Skeletal muscle cell (primary cell): ENCODE measurements around the gene GTPBP6.

Experiments used
- DNase-seq: peaks from one replicate; pipeline ENCODE4 v3.0.0-alpha.2; 2010; ENCODE audit warnings: low read depth
- H3K4me3 ChIP-seq: 2 replicates; pipeline ENCODE4 v1.5.1; 2011; ENCODE audit warnings: low read depth, mild to moderate bottlenecking, control low read depth, low read length, moderate library complexity

GTPBP6 gene

GRCh38 chrX:318739-319578 lies at the start of gene GTPBP6:
Gene GTPBP6, minus strand, starts transcription at chrX:318796. Its CDS starts 9 bp downstream, at chrX:318787.
- peak; percentile 99 for DNase-seq
- H3K4me3 ChIP-seq, result peak within 1 kb of the TSS; percentile 96

- no peak for DNase-seq
- no peak overlapping the region for H3K4me3 ChIP-seq
Measured at GRCh38 chrX:367866-368265, 49.3 kb upstream of the GTPBP6 start.

DNA sequence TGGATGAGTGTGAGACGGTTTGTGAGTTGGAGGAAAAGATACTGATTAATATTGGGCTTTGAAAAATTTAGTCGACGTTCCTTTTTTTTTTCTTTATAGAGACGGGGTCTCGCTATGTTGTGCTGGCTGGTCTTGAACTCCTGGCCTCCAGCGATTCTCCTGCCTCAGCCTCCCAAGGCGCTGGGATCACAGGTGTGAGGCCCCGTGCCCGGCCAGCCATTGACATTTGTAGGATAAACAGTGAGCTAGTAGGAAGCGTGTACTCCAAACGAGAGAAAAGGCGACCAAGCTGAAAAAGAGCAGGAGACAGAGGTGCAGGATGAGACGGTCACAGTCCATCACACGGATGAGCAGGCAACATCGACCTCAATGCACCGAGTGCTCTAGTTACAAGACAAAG lies 48.8 kb upstream of the GTPBP6 start:
- DNase-seq, result no peak
- H3K4me3 ChIP-seq, result no peak overlapping the region

- DNase-seq, result no peak
- no peak overlapping the region for H3K4me3 ChIP-seq
Measured at GRCh38 chrX:363621-364375, 45.2 kb upstream of the GTPBP6 start.

- no peak for DNase-seq
- no peak overlapping the region for H3K4me3 ChIP-seq
Measured at GRCh38 chrX:362937-363620, 44.5 kb upstream of the GTPBP6 start.

GRCh38 chrX:362351-362750 lies 43.8 kb upstream of the GTPBP6 start:
- DNase-seq, result no peak
- no peak overlapping the region for H3K4me3 ChIP-seq

DNA sequence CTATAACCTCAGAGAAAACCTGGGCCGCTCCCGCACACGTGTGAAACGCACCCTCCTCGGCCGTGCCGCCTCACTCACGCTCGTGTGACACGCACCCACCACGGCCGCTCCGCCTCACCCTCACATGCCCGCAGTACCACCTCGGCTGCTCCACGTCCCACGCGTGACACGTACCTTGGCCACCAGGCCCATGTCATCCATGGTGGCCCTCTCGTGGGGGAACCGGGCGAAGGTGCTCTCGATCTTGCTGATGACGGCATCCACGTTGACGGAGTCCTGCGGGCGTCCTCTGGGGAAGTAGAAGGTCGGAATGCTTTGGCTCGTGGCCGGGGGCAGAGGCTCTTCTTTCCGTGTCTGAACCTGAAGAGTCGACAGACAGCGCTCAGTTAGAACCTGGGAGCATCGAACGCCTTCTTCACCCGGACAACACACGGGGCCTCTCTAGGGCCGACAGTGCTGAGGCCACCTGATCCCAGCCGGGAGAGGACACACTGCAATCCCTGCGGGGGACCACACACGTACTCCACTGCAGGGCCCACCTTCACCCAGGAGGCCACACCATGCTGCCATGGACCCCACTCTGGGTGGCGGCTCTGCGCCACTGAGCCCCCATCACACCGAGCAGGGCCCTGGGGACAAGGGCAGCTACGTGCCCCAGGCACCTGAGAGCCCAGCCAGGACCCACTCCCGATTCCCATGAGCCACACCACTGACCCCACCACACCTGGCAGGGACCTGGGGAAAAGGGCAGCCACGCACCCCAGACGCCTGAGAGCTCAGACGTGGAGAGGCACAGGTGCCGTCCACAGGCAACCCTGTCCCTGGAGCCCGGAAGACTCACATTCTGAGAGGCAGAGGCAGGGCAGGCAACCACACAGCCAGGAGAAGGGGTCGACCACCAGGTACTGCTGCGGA lies 42.9 kb upstream of the GTPBP6 start:
- H3K4me3 ChIP-seq, result no peak overlapping the region
- DNase-seq, result no peak

DNA sequence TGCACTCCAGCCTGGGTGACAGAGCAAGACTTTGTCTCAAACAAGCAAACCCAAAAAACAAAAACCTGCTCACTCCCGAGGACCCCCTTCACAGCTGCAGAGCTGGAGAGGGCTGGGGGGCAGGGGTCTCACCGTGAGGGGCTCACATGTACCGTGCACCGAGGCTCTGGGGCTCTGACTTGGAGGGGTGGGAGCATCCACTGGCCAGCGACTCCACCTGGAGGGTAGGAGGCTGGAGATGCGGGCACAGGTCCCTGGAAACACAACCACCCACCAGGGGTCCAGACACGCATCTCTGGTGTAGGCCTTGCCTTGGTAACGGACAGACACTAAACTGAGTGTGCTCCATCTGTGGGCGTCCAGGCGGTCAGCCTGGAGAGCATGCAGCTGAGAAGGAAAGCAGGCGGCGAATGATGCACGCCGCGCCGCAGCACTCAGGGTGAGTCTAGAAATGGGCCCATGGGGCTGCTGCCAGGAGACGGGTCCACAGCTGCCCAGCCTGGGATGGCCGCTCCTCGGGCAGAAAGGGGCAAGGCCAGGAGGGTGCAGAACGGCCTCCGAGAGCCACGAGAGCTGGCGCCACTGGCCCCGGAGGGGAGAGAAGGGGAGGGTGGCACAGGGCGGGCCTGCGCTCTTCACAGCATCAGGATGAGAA lies 42.0 kb upstream of the GTPBP6 start:
- no peak overlapping the region for H3K4me3 ChIP-seq
- no peak for DNase-seq

DNA sequence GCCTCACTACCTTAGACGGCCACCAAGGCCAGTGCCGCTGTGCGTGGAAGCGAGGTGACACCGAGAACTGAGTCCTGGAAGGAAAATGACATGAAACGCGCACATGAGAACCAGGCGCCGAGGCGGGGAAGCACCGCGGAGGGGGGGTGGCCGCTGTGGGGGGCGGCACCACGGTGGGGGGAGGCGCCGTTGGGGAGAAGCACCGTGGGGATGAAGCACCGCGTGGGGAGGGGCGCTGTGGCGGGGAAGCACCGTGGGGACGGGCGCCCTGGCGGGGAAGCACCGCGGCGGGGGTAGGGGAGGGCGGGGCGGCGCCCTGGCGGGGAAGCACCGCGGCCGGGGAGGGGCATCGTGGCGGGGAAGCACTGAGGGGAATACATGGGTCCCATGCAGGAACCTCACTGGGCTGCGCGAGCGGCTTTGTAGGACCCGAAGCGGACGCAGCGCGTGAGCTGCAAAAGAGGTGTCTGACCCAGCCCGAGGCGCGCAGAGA lies 40.1 kb upstream of the GTPBP6 start:
- no peak overlapping the region for H3K4me3 ChIP-seq
- no peak for DNase-seq

DNA sequence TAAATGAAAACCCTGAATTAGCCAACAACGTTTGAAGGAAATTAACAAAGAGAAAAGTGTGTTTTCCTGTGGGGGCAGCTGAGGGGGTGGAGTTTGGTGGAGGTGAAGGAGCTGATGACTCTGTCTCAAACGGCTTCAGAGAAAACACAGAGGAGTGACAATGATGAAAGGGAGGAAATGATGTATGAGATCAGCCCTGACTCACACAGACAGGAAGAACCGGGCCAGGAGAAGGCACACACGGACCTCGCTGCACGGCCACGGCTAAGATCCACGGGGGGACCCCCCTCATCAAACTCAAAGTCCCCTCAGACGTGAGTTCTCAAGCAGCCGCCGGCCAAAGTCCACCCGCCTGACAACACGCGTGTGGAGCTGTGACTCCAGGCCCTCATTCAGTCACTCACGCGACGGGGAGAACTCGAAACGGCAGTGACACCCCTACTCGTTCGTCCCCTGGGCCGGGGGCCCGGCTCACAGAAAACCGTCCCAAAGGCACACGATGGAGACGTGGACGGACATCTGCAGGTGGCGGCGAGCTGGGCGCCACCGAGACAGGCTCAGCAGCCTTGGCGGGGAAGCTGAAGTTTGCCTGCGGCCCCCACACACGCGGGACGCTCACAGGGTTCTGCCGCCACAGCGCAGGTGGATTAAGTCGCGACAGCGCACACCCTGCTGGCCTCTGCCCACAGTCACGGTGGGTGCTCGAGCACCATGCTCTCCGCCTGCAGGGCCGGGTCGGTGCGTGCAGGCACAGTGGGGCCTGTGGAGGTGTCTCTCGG lies 39.3 kb upstream of the GTPBP6 start:
- no peak overlapping the region for H3K4me3 ChIP-seq
- peak; percentile 21 for DNase-seq

GRCh38 chrX:357035-357692 lies 38.6 kb upstream of the GTPBP6 start:
- no peak for DNase-seq
- no peak overlapping the region for H3K4me3 ChIP-seq

DNA sequence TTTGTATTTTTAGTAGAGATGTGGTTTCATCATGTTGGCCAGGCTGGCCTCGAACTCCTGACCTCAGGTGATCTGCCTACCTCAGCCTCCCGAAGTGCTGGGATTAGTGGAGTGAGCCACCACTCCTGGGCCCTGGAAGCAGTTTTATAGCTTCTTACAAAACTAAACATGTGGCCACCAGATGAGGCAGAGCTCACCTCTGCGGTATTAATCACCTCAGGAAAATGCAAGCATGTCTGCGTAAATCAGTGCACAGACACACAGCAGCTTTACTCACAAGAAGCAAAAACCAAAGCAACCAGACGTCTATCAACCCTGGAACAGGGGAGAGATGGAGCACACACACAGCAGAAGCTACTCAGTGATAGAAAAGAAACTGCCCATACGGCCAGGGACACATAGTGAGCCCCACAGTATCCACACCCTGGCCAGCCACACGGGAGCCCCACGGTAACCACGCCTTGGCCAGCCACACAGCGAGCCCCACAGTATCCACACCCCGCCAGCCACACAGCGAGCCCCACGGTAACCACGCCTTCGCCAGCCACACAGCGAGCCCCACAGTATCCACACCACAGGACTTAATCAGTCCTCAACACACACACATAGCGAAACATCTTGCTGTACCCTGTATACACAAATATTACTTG lies 37.9 kb upstream of the GTPBP6 start:
- peak; percentile 50 for DNase-seq
- H3K4me3 ChIP-seq, result no peak overlapping the region

DNA sequence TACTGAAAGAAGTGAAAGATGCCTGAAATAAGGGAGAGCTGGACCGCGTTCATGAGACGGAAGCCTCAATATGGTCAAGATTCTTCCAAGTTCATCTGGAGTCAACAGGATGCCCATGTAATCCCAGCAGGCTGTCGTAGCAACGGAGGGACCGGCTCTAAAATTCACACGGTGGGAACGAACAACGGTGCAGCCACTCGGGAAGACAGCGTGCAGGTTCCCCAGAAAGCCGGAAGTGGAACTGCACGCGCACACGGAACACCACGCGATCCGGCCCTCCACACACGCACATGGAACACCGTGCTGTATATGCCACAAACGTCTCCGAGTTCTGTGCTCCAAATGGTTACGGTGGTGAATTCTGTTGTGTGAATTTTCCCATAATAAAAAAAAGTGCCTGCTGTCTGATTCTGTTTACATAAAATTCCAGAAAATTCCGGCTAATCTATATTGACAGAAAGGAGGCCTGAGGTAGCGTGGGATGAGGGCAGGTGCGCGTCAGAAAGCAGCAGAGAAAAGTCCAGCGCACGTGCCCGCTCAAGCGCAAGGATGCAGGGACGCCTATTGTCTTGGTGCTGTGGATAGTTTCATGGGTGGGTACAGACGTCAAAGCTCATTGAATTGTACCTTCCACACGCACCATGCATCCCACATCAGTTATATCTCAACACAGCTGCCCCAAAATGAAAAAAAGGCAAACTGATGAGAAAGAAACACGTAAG lies 36.9 kb upstream of the GTPBP6 start:
- DNase-seq, result no peak
- no peak overlapping the region for H3K4me3 ChIP-seq

GRCh38 chrX:353566-354535 lies 35.3 kb upstream of the GTPBP6 start:
- no peak for DNase-seq
- no peak overlapping the region for H3K4me3 ChIP-seq

DNA sequence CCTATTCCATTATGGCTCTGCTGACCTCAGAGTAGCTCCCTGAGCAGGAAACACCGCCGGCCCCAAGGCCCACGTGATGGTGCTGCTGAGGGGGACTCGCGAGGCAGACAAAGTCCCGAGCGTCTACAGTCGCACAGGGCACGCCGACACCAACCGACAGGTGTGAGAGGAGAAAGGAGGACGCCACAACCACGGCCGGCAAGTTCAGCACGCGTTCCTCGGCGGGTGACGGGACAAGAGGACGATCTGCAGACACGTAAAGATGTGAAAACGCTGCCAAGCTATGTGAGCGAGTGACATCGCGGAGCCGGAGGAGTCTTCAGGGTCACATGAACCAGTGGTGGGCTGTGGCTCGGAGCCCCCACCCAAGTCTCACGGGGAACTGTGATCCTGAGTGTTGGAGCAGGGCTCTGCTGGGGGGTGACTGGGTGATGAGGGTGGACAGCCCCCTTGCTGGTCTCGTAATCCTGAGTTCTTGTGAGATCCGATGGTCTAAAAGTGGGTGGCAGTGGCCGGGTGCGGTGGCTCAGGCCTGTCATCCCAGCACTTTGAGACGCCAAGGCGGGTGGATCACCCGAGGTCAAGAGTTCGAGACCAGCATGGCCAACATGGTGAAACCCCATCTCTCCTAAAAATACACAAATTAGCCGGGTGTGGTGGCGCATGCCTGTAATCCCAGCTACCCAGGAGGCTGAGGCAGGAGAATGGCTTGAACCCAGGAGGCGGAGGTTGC lies 34.2 kb upstream of the GTPBP6 start:
- H3K4me3 ChIP-seq, result no peak overlapping the region
- DNase-seq, result no peak
